HG03159 (cell line): ENCODE results near the gene KRTAP4-7.
"Not testable (repeated sequence)": the region's sequence is repeated elsewhere in the genome, so short reads cannot be mapped to it uniquely, and the experiment has no call there.

Experiments
- ATAC-seq: cut with Tn5 transposase; IDR thresholded peaks from one replicate; pipeline ENCODE4 v1.9.1; 2021; ENCODE audit warnings: mild to moderate bottlenecking, moderate library complexity; ENCODE audit not compliant: unreplicated experiment

Gene KRTAP4-7

DNA sequence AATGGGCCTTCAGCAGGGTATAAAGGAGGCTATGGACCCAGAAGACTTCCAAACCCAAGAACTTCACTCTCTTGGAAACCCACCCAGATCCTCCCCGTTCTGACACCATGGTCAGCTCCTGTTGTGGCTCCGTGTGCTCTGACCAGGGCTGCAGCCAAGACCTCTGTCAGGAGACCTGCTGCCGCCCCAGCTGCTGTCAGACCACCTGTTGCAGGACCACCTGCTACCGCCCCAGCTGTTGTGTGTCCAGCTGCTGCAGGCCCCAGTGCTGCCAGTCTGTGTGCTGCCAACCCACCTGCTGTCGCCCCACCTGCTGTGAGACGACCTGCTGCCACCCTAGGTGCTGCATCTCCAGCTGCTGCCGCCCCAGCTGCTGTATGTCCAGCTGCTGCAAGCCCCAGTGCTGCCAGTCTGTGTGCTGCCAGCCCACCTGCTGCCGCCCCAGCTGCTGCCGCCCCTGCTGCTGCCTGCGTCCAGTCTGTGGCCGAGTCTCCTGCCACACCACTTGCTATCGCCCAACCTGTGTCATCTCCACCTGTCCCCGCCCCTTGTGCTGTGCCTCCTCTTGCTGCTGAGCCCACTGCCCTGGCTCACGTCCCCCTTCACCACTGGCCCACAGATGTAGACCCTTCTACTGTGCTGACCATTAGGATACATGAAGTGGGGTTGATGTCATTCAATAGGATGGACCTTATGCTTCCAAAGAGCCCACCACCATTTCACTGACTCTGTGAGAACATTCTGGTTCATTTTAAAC lies at the start of gene KRTAP4-7:
Gene KRTAP4-7 (plus strand): TSS at position 51 of the 757 bp plus-strand sequence. CDS start 57 bp downstream, at position 108.
- ATAC-seq, result not testable (repeated sequence)

DNA sequence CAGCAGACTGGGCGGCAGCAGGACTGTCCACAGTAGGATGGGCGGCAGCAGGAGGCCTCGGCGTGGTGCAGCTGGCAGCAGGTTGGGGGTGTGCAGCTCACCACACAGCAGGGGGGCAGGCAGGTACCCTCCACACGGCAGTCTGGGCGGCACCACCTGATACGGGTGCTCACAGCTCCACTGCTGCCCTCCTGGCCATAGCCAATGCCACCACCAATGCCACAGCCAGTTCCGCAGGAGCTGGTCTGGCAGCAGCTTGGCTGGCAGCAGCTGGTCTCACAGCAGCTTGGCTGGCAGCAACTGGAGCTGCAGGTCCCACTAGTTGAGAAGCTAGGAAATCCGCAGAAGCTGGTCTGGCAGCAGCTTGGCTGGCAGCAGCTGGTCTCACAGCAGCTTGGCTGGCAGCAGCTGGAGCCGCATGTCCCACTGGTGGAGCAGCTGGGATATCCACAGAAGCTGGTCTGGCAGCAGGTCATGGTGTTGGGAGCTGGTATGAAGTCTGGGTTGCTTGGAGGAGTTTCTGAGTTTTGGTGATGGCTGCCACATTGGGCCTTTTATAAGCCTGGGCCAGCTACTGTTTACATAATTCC lies 49.5 kb upstream of the KRTAP4-7 start, which contains the start of gene KRTAP1-3:
Gene KRTAP1-3 (minus strand): TSS at position 529 of the 590 bp plus-strand sequence. CDS start 53 bp downstream, at position 476.
- not testable (repeated sequence) for ATAC-seq

DNA sequence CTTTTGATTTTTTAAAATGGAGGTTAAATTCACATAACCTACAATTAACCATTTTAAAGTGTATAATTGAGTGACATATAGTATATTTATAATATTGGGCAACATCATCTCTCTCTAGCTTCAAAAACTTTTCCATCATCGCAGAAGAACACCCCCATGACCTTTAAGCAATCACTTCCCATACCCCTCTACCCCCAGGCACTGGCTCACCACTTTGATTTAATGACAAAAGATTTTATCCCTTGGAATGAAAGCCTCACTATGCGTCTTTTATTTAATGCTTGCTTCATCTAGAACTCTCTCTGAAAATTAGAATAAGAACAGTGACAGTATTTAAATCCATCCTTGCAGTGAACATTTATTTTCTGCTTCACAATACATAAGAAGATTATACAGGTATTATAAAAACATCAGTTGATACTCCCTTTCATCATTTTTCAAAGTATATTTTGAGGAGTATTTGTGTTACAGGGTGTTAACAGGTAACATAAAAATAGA lies 46.0 kb upstream of the KRTAP4-7 start:
- no peak for ATAC-seq

DNA sequence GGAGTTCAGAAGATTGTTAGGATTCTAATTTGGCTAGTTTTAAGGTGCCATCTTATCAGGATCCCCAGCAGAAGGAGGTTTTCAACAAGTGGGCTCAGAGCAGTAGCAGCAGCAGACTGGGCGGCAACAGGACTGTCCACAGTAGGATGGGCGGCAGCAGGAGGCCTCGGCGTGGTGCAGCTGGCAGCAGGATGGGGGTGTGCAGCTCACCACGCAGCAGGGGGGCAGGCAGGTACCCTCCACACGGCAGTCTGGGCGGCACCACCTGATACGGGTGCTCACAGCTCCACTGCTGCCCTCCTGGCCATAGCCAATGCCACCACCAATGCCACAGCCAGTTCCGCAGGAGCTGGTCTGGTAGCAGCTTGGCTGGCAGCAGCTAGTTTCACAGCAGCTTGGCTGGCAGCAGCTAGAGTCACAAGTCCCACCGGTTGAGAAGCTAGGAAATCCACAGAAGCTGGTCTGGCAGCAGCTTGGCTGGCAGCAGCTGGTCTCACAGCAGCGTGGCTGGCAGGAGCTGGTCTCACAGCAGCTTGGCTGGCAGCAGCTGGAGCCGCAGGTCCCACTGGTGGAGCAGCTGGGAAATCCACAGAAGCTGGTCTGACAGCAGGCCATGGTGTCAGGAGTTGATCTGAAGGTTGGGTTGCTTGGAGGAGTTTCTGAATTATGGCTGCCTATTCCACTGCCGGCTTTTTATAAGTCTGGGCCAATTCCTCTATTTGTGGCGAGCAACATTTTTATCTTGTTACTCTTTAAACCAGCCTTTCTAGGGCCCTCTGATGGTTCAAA lies 43.0 kb upstream of the KRTAP4-7 start, which contains the start of gene KRTAP1-1:
Gene KRTAP1-1 (minus strand): TSS at position 668 of the 789 bp plus-strand sequence. CDS start 53 bp downstream, at position 615.
- ATAC-seq, result not testable (repeated sequence)

DNA sequence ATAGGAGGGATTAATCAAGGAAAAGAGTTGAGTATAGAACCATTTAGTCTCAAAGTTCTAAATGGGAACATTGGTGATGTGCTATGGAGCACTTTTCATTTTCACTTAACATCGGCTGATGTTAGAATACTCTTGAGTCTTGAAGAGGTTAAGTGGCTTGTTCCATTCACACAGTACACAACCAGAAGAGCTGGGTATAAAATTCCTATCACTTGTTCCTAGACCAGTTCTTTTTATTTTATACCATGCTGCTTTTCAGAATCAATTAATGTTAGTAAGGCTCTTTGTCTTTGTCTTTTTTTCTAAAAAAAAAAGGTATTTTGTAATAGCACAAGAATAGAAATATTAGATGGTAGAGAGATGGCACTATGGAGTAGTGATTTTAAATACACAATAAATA lies 41.0 kb upstream of the KRTAP4-7 start:
- no peak for ATAC-seq

DNA sequence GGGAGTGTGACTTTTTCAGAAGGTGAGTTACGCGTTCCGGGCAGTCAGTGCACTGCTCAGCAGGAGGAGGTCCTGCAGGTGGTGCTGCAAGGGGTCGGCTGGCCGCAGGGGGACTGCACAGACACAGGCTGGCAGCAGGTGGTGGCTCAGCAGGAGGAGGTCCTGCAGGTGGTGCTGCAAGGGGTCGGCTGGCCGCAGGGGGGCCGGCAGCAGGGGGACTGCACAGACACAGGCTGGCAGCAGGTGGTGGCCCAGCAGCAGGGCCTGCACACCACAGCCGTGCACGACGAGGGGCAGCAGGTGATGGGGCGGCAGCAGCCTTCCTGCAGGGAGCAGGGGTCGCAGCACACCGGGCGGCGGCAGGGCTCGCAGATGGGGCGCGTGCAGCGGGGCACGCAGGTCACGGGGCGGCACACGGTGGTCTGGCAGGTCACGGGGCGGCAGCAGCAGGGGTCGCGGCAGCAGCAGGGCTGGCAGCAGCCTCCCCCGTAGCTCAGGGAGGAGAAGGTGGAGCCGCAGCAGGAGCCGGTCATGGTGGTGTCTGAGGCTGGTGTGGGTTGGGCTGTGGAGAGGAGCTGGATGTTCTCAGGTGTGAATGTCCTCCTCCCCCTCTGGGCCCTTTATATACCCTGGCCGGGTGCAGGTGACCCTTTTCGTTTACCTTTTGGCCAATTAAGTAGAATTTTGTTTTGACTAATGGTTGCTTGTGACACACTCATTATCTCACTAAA lies 37.0 kb upstream of the KRTAP4-7 start, which contains the start of gene KRTAP2-1:
Gene KRTAP2-1 (minus strand): TSS at position 582 of the 731 bp plus-strand sequence. CDS start 49 bp downstream, at position 533.
- not testable (repeated sequence) for ATAC-seq

DNA sequence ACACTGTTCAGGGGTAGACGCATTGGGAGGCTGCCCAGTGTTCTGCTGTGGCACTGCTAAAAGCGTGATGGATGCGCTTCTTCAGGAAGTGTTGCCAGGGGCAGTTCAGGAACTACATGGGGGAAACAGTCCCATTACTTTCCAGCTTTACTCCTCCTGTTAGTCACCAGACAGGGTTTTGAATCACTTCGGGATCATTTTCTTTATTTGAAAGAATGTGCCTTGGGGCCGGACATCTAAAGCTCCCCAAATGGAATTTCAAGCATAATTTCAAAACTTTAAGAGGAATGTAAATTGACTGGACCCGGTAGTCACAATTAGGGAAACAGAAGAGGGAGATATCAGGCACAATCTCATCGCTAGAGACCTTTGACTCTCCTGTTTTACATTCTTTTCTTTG lies 35.5 kb upstream of the KRTAP4-7 start:
- ATAC-seq, result no peak

DNA sequence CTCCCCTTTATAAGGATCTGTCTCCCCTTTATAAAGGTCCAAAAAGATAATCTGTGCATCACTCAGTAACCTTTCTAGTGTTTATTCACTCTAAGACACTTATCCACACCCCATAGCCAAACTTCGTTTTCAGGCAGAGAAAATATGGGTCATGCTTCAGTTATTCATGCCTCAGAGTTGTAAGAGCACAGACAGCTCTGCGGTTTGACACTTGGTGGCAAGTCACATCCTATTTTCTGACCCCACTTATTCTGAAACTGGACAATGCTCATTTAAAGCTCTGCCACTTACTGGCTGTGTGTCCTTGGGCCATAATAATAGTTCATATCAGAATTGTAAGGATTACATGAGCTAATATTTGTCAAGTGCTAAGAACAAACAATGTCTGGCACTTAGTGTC lies 34.8 kb upstream of the KRTAP4-7 start:
- no peak for ATAC-seq

DNA sequence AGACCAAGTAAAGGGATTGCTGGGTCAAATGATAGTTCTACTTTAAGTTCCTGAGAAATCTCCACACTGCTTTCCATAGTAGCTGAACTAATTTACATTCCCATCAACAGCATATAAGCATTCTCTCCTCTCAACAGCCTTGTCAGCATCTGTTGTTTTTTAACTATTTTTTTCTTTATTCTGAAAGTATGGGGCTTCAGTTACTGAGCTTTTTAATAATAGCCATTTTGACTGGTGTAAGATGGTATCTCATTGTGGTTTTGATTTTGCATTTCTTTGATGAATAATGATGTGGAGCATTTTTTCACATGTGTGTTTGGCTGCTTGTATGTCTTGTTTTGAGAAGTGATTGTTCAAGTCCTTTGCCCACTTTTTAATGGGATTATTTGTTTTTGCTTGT lies 31.4 kb upstream of the KRTAP4-7 start:
- no peak for ATAC-seq

DNA sequence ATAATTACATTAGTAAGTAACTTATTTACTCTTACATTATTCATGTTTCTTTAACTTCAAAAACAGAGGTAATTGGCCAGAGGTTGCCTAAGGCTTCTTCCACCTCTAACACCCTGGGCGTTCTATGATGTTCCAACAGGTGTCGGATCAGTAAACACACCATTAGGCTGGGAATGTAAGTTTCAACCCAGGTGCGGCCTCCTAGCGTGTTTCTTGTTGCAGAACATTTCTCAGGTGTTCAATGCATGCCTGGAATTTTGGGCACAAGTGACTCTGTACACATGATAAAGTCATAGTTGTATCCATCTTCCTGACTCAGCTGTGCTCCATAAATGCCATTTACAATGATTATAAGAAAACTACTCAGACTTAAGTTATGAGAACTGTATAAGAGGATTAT lies 29.9 kb upstream of the KRTAP4-7 start:
- ATAC-seq, result no peak

DNA sequence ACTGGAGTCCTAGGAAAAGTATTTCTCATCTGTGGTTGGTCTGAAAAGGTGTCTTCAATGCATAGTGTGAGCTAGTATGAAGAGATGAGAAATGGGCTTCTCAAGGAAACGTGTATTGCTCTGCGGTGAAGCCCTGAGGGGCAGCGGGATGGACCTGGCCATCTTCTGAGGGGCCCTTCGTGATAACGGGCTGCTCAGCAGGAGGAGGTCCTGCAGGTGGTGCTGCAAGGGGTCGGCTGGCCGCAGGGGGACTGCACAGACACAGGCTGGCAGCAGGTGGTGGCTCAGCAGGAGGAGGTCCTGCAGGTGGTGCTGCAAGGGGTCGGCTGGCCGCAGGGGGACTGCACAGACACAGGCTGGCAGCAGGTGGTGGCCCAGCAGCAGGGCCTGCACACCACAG lies 29.4 kb upstream of the KRTAP4-7 start:
- ATAC-seq, result not testable (repeated sequence)

DNA sequence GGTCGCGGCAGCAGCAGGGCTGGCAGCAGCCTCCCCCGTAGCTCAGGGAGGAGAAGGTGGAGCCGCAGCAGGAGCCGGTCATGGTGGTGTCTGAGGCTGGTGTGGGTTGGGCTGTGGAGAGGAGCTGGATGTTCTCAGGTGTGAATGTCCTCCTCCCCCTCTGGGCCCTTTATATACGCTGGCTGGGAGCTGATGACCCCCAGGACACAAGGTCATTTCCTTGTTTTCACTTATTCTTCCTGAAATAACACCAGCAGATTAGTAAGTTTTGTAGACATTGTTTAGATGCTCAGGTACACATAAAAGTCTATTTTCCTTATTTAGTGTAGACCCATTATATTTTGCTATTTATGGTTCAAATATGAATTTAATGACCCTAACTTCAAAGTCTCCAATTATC lies 28.8 kb upstream of the KRTAP4-7 start, which contains the start of gene KRTAP2-2:
Gene KRTAP2-2 (minus strand): TSS at position 101 of the 400 bp plus-strand sequence. CDS start 19 bp downstream, at position 82.
- ATAC-seq, result not testable (repeated sequence)

DNA sequence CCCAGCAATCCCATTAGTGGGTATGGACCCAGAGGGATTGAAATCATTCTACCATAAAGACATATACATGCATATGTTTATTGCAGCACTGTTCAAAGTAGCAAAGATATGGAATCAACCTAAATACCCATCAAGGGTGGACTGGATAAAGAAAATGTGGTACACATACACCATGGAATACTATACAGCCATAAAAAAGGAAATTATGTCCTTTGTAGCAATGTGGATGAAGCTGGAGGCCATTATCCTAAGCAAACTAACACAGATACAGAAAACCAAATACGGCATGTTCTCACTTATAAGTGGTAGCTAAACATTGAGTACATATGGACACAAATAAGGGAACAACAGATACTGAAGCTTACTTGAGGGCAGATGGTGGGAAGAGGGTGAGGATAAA lies 26.4 kb upstream of the KRTAP4-7 start:
- ATAC-seq, result no peak

DNA sequence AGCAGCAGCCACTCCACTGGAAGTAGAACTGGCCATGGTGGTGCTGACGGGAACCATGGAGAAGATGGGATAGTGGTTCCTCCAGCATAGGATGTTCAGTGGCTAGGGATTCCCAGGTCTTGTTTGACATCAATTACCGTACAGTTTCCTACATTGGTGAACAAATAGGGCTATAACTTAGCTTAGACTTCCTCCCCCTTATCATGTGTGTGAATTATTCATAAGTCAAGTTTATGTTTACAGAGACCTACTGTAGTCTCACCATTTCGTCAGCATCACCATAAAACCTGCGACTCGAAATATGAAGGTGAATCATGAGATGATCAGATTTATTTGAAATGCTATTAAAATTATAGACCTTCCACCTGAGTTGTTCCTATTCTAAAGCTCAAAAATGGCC lies 25.2 kb upstream of the KRTAP4-7 start:
- no peak for ATAC-seq

DNA sequence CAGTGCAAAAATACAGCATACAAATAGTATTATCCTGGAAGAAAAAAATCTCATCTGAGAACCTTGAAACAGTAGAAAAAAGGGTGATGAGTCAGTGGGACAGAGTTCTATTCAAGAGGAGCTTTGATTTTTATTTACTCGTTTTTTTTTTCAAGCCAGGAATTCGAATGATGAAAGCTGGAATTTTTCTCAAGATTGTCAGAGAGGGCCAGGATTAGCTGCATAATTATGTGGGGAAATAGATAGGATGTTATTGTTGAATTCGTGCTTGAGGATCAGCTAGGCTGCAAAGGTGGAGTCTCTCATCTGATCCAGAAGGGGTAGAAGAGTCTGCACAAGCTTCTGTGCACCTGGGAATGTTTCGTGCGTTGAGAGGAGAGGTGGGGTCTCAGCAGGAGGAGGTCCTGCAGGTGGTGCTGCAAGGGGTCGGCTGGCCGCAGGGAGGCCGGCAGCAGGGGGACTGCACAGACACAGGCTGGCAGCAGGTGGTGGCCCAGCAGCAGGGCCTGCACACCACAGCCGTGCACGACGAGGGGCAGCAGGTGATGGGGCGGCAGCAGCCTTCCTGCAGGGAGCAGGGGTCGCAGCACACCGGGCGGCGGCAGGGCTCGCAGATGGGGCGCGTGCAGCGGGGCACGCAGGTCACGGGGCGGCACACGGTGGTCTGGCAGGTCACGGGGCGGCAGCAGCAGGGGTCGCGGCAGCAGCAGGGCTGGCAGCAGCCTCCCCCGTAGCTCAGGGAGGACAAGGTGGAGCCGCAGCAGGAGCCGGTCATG lies 24.5 kb upstream of the KRTAP4-7 start:
- not testable (repeated sequence) for ATAC-seq

DNA sequence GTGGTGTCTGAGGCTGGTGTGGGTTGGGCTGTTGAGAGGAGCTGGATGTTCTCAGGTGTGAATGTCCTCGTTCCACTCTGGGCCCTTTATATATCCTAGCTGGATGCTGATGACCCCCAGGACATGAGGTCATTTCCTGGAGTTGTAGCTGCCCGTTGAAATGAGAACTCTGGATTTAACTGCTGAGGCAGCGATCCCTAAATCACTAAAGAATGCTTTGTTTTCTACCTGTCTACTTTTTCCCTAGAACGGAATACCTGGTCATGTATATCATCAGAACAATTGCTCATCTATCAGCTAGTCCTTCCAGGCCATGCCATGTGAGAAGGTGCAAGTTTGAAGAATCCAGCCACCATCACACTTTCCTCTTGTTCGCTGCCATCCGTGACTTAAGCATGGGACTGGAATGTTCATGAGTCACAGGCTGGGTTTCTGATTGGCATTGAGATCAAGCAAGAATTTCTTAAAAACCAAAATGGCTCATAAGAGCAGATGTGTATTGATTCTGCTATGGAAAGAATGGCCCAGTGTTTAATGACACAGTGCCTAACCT lies 23.8 kb upstream of the KRTAP4-7 start, which contains the start of gene KRTAP2-3:
Gene KRTAP2-3 (minus strand): TSS at position 63 of the 553 bp plus-strand sequence. CDS start 64 bp downstream, outside the sequence.
- ATAC-seq, result no peak

DNA sequence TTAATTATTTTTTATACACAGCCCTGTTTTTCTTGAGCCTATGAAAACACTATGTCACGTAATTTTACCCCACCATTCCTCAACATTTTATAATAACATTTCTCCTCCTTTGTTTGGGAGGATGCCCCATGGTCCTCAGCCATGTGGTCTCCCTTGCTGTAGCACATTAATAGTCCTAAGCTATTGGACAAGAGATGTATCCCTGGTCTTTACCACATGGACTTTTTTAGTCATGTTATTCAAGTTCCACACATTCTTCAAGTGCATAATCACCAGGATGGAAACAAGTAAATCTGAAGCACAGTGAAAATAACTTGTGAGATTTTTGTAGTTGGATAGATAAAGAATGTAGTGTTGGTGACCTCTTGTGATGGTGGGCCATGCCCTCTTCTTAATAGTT lies 22.0 kb upstream of the KRTAP4-7 start:
- no peak for ATAC-seq

DNA sequence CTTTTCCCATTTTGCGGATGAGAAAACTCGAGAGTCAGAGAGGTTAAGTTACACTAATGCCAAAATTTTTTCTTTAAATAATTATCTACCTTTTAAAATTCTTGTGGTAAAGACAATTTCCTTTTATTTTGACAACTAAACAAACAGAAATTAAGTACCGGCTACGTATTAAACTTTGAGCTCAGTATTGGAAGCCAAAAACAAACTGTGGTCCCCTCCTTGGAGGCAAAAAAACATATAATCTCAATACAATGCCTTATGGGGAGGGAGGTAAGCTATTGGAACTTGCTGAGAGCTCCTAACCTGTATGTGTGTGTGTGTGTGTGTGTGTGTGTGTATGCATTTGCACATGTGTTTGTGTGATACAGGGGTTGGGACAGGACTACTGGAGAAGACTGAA lies 20.5 kb upstream of the KRTAP4-7 start:
- no peak for ATAC-seq

DNA sequence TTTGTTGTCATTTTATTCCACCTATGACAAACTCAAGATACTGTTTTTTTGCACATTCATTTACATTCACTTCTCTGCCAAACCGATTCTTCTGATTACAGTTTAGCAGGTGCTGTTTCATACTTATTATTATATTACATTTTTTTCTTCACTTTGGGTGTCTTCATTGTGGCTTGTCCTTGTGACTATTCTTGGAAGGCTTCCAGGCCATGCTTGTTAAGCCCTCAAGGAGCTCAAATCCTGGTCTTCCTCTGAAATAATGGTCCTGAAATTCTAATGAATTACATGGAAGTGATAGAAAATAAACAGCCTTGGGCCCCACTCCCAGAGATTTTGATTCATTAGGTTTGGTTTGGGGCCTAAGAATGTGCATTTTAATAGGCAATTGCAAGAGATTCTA lies 19.6 kb upstream of the KRTAP4-7 start:
- ATAC-seq, result no peak
